Stimulated activated CD8-positive, alpha-beta memory T cell treated with anti-CD3 and anti-CD28 coated beads, Interleukin-4, amount 100 ng/mL, for 48 hours (primary cell): ENCODE measurements around the gene AANAT.
"Not testable (repeated sequence)": the region's sequence is repeated elsewhere in the genome, so short reads cannot be mapped to it uniquely, and the experiment has no call there.

Source experiments
- DNase-seq: peaks from one replicate; pipeline ENCODE4 v3.0.0-alpha.2; 2020

AANAT gene

GRCh38 chr17:76510831-76511244 is 43.4 kb downstream of the AANAT start:
- DNase-seq: no peak

- no peak for DNase-seq
These were observed 44.4 kb downstream of the AANAT start for GRCh38 chr17:76511668-76512365.

GRCh38 chr17:76512366-76513305 is 45.2 kb downstream of the AANAT start:
- DNase-seq: no peak

GRCh38 chr17:76513306-76513692 is 45.9 kb downstream of the AANAT start:
- DNase-seq: no peak

GRCh38 chr17:76514355-76514754 is 47.0 kb downstream of the AANAT start:
- DNase-seq: not testable (repeated sequence)

- peak; percentile 88 for DNase-seq
These were observed 48.0 kb downstream of the AANAT start for GRCh38 chr17:76515274-76515949.

GRCh38 chr17:76517638-76518038 is 50.2 kb downstream of the AANAT start:
- no peak for DNase-seq

GRCh38 chr17:76519048-76519966 is 51.9 kb downstream of the AANAT start:
- no peak for DNase-seq
